Suprapubic skin (tissue), 4 donors: ENCODE data around the gene CDC42SE1. TPM values are rescaled to one million over a fixed set of nuclear protein-coding genes. Genes with fewer than 3 reads are reported as not detected.

Experiments used
- DNase-seq, 2 donors: peaks; one replicate each; pipeline ENCODE4 v3.0.0-alpha.2; 2019; ENCODE audit warnings: low spot score in 2 of 2
- H3K27ac ChIP-seq: fragments of 200-600 bp; sonication (generic); one replicate; pipeline ENCODE4 v1.5.1; 2019
- H3K27me3 ChIP-seq: fragments of 200-600 bp; sonication (generic); one replicate; pipeline ENCODE4 v1.5.1; 2019
- H3K36me3 ChIP-seq: fragments of 200-600 bp; sonication (generic); one replicate; pipeline ENCODE4 v1.5.1; 2019
- H3K4me1 ChIP-seq: fragments of 200-600 bp; sonication (generic); one replicate; pipeline ENCODE4 v1.5.1; 2019
- H3K4me3 ChIP-seq: fragments of 200-600 bp; sonication (generic); one replicate; pipeline ENCODE4 v1.5.1; 2019; ENCODE audit warnings: mild to moderate bottlenecking
- H3K9me3 ChIP-seq: fragments of 200-600 bp; sonication (generic); one replicate; pipeline ENCODE4 v1.5.1; 2019
- CTCF ChIP-seq, 2 donors: fragments of 200-600 bp in 1 of 2; fragments of 450-650 bp in 1 of 2; sonication (generic) in 1 of 2; IDR thresholded peaks; one replicate each; pipeline ENCODE4 v1.5.1; 2016 to 2019; ENCODE audit warnings: antibody characterized with exemption in 2 of 2, mild to moderate bottlenecking in 1 of 2, moderate library complexity in 1 of 2
- EP300 ChIP-seq: sonication (generic); formaldehyde crosslinking; IDR thresholded peaks from one replicate; pipeline ENCODE4 v1.6.1; 2017; ENCODE audit warnings: antibody characterized with exemption
- POLR2A ChIP-seq, 2 donors: fragments of 450-650 bp; IDR thresholded peaks; one replicate each; pipeline ENCODE4 v1.6.1; 2017; ENCODE audit warnings: antibody characterized with exemption in 2 of 2, mild to moderate bottlenecking in 2 of 2, moderate library complexity in 2 of 2
- POLR2AphosphoS5 ChIP-seq, 3 donors: sonication (generic); formaldehyde crosslinking; IDR thresholded peaks; one replicate each; pipeline ENCODE4 v1.6.1; 2017; ENCODE audit warnings: antibody characterized with exemption in 3 of 3
- WGBS: methylation state at CpG from one replicate; pipeline ENCODE4 v1.1.5; 2018; 5-methylcytosine and 5-hydroxymethylcytosine counted together
- total RNA-seq, 4 donors: library from RNA; depleted of rRNA; stranded (reverse); fragments of >200 nt; gene quantifications; one replicate each; pipeline ENCODE4 v1.1.0, GENCODE V29; 2016

The CDC42SE1 gene
- total RNA-seq, 4 donors from 2014 or later = 109 to 122 (median 115) TPM

GRCh38 chr1:151065089-151065645, 5.7 kb upstream of the CDC42SE1 start:
- no peak overlapping the region for H3K27ac ChIP-seq
- no peak for DNase-seq

GRCh38 chr1:151062741-151063371, 3.4 kb upstream of the CDC42SE1 start:
- peaks cover 19% of the 10 kb centered on the region for H3K4me1 ChIP-seq
- H3K36me3 ChIP-seq = no peaks in the 10 kb centered on the region
- H3K9me3 ChIP-seq = no peaks in the 10 kb centered on the region
- 54% methylated on average over 3 of the region's 3 CpGs for WGBS
- H3K27me3 ChIP-seq = no peaks in the 10 kb centered on the region
- no peak overlapping the region for H3K27ac ChIP-seq
- H3K4me3 ChIP-seq = no peak overlapping the region
- no peak for DNase-seq
- TF ChIP-seq POLR2A (IDR thresholded peaks at IDR 0.05) = no peak
- TF ChIP-seq EP300 = no peak
- TF ChIP-seq POLR2AphosphoS5 (IDR thresholded peaks at IDR 0.05) = no peak
- TF ChIP-seq CTCF (IDR thresholded peaks at IDR 0.05) = no peak

More at GRCh38 chr1:151065089-151065645, 5.7 kb upstream of the CDC42SE1 start:
- no peak overlapping the region for H3K4me3 ChIP-seq
- no peak for TF ChIP-seq POLR2AphosphoS5 (IDR thresholded peaks at IDR 0.05)
- TF ChIP-seq EP300 = no peak
- TF ChIP-seq POLR2A (IDR thresholded peaks at IDR 0.05) = no peak
- TF ChIP-seq CTCF (IDR thresholded peaks at IDR 0.05) = no peak
- H3K36me3 ChIP-seq = no peaks in the 10 kb centered on the region
- peaks cover 10% of the 10 kb centered on the region for H3K4me1 ChIP-seq
- no peaks in the 10 kb centered on the region for H3K27me3 ChIP-seq
- no peaks in the 10 kb centered on the region for H3K9me3 ChIP-seq

- no peak for DNase-seq
- H3K9me3 ChIP-seq = no peaks in the 10 kb centered on the region
- H3K4me3 ChIP-seq = no peak overlapping the region
- H3K4me1 ChIP-seq = peaks cover 30% of the 10 kb centered on the region
- H3K27me3 ChIP-seq = no peaks in the 10 kb centered on the region
- TF ChIP-seq POLR2A (IDR thresholded peaks at IDR 0.05) = no peak
- no peak for TF ChIP-seq CTCF (IDR thresholded peaks at IDR 0.05)
- TF ChIP-seq POLR2AphosphoS5 (IDR thresholded peaks at IDR 0.05) = no peak
- TF ChIP-seq EP300 = no peak
- no peak overlapping the region for H3K27ac ChIP-seq
- H3K36me3 ChIP-seq = no peaks in the 10 kb centered on the region
- WGBS = 78% methylated on average over 2 of the region's 2 CpGs
Observed at GRCh38 chr1:151061704-151062103, 2.3 kb upstream of the CDC42SE1 start.

GRCh38 chr1:151060657-151061421, 1.4 kb upstream of the CDC42SE1 start:
- no peak for DNase-seq
- peaks cover 2% of the 10 kb centered on the region for H3K36me3 ChIP-seq
- H3K27me3 ChIP-seq = no peaks in the 10 kb centered on the region
- H3K27ac ChIP-seq = no peak overlapping the region
- WGBS = 59% methylated on average over 4 of the region's 4 CpGs
- peaks cover 39% of the 10 kb centered on the region for H3K4me1 ChIP-seq
- no peaks in the 10 kb centered on the region for H3K9me3 ChIP-seq
- H3K4me3 ChIP-seq = peak overlapping the region; percentile 85
- TF ChIP-seq POLR2A (IDR thresholded peaks at IDR 0.05) (no peak), EP300 (no peak), CTCF (IDR thresholded peaks at IDR 0.05) (no peak), POLR2AphosphoS5 (IDR thresholded peaks at IDR 0.05) (no peak)
